Measurements from ENCODE around the gene MRTO4.
"Not testable (repeated sequence)": the region's sequence is repeated elsewhere in the genome, so short reads cannot be mapped to it uniquely, and the experiment has no call there.

Gene MRTO4

DNA sequence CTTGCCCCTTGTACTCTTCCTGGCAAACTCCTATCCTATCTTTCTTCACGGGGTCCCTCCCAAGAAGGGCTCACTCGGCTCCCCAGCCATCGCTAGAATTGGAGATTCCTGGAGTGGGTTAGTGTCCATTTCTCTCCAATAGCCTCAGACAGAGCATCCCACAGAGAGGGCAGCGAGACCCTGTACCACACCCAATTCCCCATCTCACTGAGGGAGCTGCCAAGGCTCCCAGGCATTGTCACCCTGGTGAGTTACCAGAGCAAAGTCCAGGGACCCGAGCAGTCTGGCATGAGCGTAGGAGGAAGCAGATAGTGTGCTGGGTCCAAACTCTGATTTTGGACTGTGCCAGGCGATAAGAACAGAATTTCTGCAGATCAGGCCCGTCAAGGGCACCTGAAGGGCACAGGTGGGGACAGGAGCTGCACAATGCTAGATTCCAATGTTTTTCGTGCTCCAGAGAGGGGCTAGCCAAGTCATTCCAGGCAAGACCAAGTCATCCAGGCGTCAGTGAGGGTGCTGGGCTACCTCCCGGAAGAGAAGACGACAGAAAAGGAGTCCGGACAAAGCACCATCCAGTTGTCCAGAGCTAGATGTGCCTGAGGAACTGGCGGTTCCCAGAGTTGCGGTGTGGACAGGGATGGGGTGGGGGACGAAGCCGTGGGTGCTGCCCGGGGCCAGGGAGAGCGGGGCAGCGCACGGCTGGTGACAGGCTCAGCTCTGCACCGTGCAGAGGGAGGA, 21.7 kb downstream of the MRTO4 start:
- DNase-seq: no peak

GRCh38 chr1:19273844-19274531, 22.4 kb downstream of the MRTO4 start:
- not testable (repeated sequence) for DNase-seq

- no peak for DNase-seq
Measured at GRCh38 chr1:19274636-19275035, 23.0 kb downstream of the MRTO4 start.

DNA sequence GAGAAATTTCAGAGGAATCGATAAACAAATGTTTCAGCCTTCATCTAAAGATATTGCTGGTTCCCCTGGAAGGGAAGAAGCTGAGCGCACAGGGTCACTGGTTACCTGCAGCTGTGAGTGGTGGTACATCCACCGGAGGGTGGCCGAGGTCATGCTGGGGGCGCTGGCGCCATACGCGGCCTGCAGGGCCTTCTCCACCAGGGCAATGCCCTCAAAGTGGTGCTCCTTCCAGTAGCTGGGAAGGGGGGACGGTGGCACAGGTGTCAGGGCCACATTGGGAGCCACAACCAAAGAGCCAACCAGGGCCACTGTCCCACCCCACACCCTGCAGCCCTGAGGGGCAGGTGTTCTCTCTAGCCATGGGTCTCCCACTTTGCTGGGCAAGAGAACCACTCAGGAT, 32.3 kb downstream of the MRTO4 start:
- no peak for DNase-seq

GRCh38 chr1:19284881-19285280, 33.3 kb downstream of the MRTO4 start:
- DNase-seq: no peak

DNA sequence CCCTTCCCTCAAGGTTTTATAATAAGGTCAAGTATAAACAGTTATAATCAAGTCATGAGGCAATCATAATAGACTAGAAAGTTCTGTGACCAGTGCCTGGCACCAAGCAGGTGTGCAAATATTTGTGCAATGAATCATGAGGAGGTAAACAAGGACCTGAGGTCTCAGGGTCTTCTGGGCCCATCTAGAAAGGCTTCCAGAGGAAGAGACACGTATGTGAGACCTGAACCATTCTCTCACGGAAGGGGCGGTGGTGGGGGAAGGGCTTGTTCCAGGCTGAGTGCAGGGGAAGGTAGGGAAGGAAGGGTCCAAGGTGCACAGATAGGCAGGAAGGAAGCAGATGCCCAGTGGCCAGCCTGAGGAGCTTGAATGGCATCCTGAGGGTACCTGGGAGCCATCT, 33.8 kb downstream of the MRTO4 start:
- DNase-seq: not testable (repeated sequence)

GRCh38 chr1:19285807-19286206, 34.2 kb downstream of the MRTO4 start:
- not testable (repeated sequence) for DNase-seq

- no peak for DNase-seq
Measured at GRCh38 chr1:19287436-19288185, 36.0 kb downstream of the MRTO4 start.

DNA sequence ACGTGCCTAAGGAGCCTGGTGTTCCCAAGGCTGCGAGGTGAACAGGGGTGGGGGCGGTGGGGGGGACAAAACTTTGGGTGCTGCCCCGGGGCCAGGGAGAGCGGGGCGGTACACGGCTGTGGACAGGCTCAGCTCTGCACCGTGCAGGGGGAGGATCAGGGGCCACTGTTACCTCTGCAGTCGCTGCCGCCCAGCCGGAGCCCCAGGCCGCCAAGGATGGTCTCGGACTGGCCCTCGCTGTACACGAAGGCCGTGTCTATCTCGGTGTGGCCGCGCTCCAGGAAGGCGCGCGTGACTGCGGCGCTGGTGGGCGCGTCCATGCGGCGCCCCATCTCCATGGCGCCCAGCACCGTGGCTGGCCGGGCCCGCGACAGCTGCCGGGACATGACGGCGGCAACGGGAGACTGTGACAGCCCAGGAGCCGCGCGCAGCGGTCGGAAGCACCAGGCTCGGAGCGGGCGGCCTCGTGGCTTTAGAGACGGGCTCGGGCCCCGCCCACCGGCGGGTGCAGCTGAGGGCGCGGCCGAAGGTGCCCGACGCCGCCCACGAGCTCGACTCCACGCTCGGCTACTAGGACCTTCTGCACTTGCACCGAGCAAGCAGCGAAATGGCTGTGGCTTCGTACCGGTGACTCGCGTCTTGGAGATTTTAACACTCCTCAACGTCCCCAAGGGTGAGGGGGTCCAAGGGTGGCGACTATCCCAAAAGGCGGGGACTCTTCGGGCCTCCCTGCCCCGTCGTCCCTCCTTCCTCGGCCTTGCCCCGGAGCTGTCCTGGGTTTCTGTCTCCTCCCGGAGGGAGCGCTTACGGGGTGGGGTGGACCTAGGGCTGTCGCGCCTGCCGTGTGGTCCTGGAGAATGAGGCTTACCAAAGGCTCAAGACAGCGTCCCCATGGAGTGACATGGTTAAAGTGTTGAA, 37.0 kb downstream of the MRTO4 start, which contains the start of gene AKR7A3:
Gene AKR7A3, minus strand, starts transcription at position 447 of the 918 bp plus-strand sequence. Its CDS starts 61 bp downstream, at position 386.
- peak; percentile 61 for DNase-seq

DNA sequence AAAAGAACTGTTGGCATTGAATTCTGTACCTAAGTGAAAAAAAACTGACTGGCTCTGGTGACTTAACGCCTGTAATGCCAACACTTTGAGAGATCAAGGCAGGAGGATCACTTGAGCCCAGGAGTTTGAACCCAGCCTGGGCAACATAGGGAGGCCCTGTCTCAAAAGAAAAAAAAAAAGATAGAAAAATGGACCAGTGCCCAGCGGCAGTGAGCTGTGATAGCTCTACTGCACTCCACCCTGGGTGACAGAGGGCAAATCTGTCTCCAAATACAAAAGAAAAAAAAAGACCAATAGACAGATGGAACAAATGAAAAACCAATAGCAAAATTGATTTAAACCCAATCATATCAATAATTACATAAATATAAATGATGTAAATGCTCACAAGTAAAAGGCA, 37.6 kb downstream of the MRTO4 start:
- no peak for DNase-seq

DNA sequence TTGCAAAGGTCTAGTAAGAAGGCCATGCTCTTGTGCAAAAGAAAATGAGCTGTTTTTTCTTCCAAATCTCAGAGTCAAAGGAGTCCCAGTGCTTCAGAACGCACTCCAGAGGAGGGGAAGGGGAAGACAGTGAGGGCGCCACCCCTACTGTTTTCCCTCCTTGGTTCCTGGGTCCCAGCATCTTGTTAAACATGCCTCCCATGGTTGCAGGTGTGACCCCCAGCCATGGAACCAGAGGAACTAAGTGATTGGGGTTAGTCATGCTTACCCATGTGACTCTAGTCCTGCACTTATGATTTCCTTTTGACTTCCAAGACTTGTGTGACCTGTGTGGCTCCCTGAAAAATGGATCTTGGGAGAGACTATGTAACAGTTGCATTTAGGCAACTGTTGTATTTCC, 43.0 kb downstream of the MRTO4 start:
- DNase-seq: no peak

DNA sequence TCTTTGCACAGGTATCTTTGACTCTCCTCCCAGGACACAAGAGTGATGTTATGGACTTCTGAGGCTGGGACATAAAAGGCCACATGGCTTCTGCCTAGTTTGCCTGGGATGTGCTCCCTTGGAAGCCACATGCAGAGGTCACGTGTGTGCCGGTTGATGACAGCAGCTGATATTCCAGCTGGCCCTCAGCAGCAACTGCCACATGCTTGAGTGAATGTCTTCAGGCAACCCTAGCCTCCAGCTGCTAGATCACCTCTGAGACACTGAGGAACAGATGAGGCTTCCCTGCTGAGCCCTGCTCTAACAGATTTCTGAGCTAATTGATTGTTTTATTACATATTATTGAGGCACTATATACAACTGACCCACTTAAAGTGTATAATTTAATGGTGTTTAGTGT, 48.6 kb downstream of the MRTO4 start:
- DNase-seq: no peak

DNA sequence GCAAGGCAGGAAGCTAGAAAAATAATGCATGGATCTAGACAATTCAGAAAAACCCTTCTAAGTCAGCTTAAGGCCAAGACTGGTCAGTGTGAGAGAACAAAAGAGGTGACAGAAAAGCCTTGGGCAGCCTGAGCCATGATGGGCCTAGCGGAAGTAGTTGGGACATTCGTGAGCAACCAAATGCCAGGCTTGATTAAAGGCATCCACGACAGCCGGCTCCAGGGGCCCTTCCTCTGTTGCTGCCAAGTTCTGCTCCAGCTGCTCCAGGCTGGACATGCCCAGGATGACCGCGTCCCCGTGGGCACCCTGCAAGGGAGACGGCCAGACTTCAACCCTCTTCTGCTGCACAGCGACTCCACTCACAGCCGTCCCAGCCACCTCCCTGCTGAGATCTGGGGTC, 52.5 kb downstream of the MRTO4 start:
- not testable (repeated sequence) for DNase-seq

- no peak for DNase-seq
Measured at GRCh38 chr1:19305880-19306279, 54.3 kb downstream of the MRTO4 start.

GRCh38 chr1:19306941-19307340, 55.3 kb downstream of the MRTO4 start:
- DNase-seq: no peak

GRCh38 chr1:19307794-19308508, 56.3 kb downstream of the MRTO4 start:
- no peak for DNase-seq

GRCh38 chr1:19308509-19308907, 56.9 kb downstream of the MRTO4 start:
- DNase-seq: no peak

DNA sequence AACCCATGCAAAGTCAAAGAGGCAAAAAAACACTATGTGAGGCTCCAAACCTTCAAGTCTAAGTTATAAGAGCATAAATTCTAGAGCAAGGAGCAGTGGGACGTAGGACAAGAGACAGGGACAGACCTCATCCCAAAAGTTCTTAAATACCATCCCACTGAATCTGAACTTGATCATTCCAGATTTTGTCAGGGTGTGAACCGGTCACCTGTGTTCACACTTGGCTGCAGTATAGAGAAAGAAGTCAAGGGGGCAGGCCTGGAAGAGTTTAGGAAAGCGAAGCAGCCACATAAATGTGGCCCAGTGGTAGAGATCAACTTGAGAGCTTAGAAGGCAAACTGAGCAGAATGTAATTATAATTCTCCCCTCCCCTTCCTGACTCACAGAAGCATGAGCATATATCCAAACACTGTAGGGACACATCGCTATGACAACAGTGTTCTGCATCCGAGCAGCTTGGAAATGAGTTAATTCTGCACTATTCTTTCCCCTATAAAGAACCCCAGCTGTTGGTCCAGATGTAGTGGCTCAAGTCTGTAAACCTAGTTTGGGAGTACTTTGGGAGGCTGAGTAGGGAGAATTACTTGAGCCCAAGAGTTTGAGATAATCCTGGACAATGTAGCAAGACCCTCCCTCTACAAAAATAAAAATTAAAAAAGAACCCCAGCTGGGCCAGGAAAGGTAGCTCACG, 57.7 kb downstream of the MRTO4 start:
- DNase-seq: no peak
